ENCODE measurements around the gene KRTAP10-6. TPM values are rescaled to one million over a fixed set of nuclear protein-coding genes. Genes with fewer than 3 reads are reported as not detected.
"Not testable (repeated sequence)": the region's sequence is repeated elsewhere in the genome, so short reads cannot be mapped to it uniquely, and the experiment has no call there.

The KRTAP10-6 gene
- total RNA-seq, 1 donor from 2014 or later, result not detected

DNA sequence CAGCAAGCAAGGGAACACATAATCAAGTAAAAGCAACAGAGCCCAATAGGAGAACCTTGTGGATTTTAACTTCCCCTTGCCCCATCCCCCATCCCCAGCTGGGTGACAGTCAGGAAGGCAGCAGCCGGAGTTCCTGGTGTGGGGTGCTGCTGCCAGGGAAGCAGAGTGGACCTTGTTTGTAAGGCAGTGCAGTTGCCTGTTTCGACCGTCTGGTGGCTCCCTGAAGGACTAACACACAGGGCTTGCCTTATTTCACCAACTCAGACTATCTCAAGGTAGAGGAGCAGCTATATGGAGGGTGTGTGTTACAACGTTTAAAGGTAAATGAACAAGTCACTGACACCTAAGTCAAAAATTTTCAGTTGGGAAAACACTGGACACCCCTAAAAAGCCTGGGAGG, 26.2 kb upstream of the KRTAP10-6 start:
- DNase-seq (ENCODE audit: low spot score) (peak; percentile 47), ATAC-seq (peak; percentile 84)

DNA sequence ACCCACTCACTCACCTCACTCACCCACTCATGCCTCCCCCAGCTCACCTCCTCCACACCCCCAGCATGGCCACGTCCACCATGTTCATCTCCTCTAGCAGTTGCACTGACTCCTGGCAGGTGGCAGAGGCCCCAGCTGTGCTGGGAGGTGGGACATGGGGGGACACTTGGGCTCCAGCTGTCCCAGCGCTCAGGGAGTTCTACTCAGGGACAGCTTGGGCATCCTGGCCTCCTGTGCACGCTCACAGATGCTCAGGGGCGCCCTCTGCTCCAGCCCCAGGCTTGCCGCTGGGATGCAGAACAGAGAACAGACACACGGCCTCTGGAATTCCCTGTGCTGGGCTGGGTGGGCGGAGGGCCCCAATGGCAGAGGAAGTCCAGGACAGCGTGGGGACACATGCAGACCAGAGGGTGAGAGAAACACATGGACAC, 24.8 kb upstream of the KRTAP10-6 start:
- no peak for ATAC-seq
- DNase-seq (ENCODE audit: low spot score), result no peak

DNA sequence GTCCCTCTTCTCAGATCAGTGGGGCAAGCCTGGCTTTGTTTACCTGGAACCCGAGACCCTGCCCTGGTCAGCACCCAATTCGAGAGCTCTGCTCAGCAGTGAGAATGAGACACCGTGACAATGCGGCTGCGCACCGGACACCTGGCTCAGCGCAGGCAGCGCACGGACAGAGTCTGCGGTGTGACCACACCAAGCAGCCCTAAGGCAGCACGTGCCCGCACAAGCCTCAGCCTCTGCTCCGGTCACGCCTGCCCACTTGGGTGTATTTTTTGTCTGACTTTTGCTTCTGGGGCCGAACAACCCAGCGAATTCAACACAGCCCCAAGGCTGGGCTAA, 24.3 kb upstream of the KRTAP10-6 start:
- DNase-seq (ENCODE audit: low spot score), result no peak

DNA sequence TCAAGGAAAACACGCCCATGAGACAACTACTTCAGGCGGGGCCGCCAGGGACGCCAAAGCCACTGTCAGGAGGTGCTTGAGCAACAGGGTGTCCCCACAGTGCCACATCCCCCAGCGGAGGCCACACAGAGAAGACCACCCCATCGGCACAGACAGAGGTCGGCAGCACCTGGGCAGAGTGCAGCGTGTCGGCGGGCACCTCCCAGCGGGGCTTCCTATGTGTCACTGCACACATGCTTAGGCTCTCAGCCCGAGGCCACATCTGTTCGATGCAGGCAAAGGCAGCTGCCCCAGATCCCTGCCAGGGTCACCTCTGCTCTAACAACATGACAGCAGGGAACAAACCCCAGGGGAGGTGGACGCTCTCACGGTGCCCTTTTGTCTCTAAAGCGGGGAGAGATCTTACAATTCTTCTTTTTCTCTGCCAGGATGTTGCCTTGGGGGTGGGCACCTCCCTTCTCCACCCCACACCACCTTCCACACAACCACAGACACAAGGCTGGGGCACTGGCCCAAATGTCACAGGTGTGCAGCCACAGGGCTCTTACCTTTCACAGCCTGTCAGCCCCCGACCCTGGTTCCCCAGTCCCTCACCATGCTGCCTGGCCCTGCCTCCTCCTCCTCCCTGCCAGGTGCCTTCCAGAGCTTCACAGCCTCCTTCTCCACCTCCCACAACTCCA, 23.7 kb upstream of the KRTAP10-6 start:
- DNase-seq (ENCODE audit: low spot score) (no peak), ATAC-seq (no peak)

More for the DNA sequence above, 24.3 kb upstream of the KRTAP10-6 start:
- ATAC-seq, result no peak

GRCh38 chr21:44615466-44615865, 23.2 kb upstream of the KRTAP10-6 start:
- DNase-seq (ENCODE audit: low spot score), result no peak
- ATAC-seq, result no peak

DNA sequence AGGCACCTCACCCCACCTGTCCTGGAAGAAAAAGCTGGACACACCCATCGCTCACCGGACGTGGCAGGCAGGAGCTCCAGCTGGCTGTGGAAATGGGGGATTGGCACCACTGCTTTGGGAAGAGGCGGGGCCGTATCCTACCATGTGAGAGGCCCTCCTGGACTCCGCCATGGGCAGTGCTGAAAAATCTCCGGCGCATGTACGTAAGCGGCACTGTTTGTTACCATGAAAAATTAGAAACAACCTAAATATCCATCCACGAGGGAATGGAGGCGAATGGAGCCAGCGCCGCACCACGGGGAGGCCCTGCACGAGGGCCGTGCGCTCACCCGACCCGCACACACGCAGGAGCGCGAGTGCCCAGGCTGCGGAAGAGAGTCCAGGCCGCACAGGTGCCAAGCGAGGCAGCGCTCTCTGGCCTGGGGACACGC, 22.7 kb upstream of the KRTAP10-6 start:
- ATAC-seq (no peak), DNase-seq (ENCODE audit: low spot score) (no peak)

DNA sequence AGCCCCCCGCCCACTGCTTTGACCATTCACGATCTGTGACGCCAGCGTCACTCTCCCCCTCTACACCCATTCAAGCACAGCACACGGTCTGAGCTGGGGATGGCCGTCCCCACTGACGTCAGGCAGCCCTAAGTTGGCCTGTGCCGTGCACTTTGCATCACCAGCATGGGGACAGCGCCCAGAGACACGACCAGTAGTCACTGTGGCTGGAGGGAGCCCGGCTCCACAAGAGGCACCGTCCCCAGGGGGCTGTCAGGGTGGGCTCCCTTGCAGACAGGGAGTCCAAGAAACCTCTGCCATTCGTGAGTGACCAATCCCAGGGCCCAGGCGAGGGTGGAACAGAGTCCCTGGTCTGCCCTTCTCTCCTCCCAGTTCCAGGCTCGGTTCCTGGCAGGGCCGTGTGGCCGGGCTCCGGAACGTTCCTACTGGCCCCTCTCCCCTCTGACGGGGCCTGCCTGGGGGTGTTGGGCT, 21.9 kb upstream of the KRTAP10-6 start:
- ATAC-seq (no peak), DNase-seq (ENCODE audit: low spot score) (no peak)

- DNase-seq (ENCODE audit: low spot score) (no peak), ATAC-seq (no peak)
Observed at GRCh38 chr21:44613386-44614155, 21.3 kb upstream of the KRTAP10-6 start.

GRCh38 chr21:44612669-44613229, 20.4 kb upstream of the KRTAP10-6 start:
- DNase-seq (ENCODE audit: low spot score), result no peak
- no peak for ATAC-seq

- DNase-seq (ENCODE audit: low spot score) (no peak), ATAC-seq (no peak)
Observed at GRCh38 chr21:44612029-44612486, 19.8 kb upstream of the KRTAP10-6 start, which contains the start of gene KRTAP10-8. TSS of gene KRTAP10-8 (plus strand) at chr21:44612079. CDS start at chr21:44612101, 22 bp downstream.

GRCh38 chr21:44611551-44611950, 19.2 kb upstream of the KRTAP10-6 start:
- no peak for ATAC-seq
- DNase-seq (ENCODE audit: low spot score), result no peak

- not testable (repeated sequence) for DNase-seq (ENCODE audit: low spot score); ATAC-seq
Observed at GRCh38 chr21:44610157-44610843, 18.0 kb upstream of the KRTAP10-6 start.

- ATAC-seq, result no peak
Observed at GRCh38 chr21:44609193-44609592, 16.9 kb upstream of the KRTAP10-6 start.

DNA sequence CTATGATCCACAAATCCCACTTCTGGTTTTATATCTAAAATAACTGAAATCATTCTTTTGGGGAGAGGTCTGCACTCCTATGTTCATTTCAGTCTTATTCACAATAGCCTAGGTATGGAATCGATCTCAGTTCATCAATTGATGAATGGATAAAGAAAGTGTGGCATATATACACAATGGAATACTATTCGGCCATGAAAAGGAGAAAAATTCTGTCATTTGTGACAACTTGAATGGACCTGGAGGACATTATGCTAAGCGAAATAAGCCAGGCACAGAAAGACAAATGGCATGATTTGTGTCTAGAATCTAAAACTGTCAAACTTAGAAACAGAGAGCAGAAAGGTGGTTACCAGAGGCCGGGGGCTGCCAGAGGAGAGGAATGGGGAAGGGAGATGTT, 14.2 kb upstream of the KRTAP10-6 start:
- ATAC-seq (no peak), DNase-seq (ENCODE audit: low spot score) (no peak)

More at GRCh38 chr21:44609193-44609592, 16.9 kb upstream of the KRTAP10-6 start:
- DNase-seq (ENCODE audit: low spot score), result no peak

- DNase-seq (ENCODE audit: low spot score) (no peak), ATAC-seq (no peak)
Observed at GRCh38 chr21:44603911-44604310, 11.6 kb upstream of the KRTAP10-6 start.

- DNase-seq (ENCODE audit: low spot score), result no peak
- no peak for ATAC-seq
Observed at GRCh38 chr21:44603109-44603875, 11.0 kb upstream of the KRTAP10-6 start.

- no peak for DNase-seq (ENCODE audit: low spot score)
- no peak for ATAC-seq
Observed at GRCh38 chr21:44602463-44602850, 10.2 kb upstream of the KRTAP10-6 start.

GRCh38 chr21:44601596-44602462, 9.5 kb upstream of the KRTAP10-6 start:
- DNase-seq (ENCODE audit: low spot score), result no peak
- no peak for ATAC-seq

GRCh38 chr21:44601091-44601490, 8.8 kb upstream of the KRTAP10-6 start:
- DNase-seq (ENCODE audit: low spot score), result not testable (repeated sequence)
- peak; percentile 35 for ATAC-seq
